WTC11 (cell line): Measurements from ENCODE around the gene TBCEL. TPM values are rescaled to one million over a fixed set of nuclear protein-coding genes. Genes with fewer than 3 reads are reported as not detected.

Experiments used
- ATAC-seq: fragments of 200-7000 bp; cut with Tn5 transposase; 2 replicates; pipeline ENCODE4 v1.10.0; 2021; ENCODE audit warnings: mild to moderate bottlenecking, moderate library complexity
- CTCF ChIA-PET: fragments of 300-600 bp; sonication (Branson Sonifier 250); formaldehyde crosslinking; loops from one replicate; lab custom pipeline; 2021; ENCODE audit warnings: antibody characterized with exemption; lab: Charles Lee
- POLR2A ChIA-PET: fragments of 350-600 bp; sonication (Branson Sonifier 250); formaldehyde crosslinking; loops from one replicate; lab custom pipeline; 2021; ENCODE audit warnings: antibody characterized with exemption; lab: Charles Lee
- DNase-seq: peaks from one replicate; pipeline ENCODE4 v3.0.0; 2021; ENCODE audit warnings: low spot score
- H3K27ac Mint-ChIP-seq: 2 replicates; pipeline ENCODE4 v1.8.0; 2021; ENCODE audit warnings: mixed read lengths
- H3K27me3 Mint-ChIP-seq: 2 replicates; pipeline ENCODE4 v1.8.0; 2021; ENCODE audit warnings: low read depth, mild to moderate bottlenecking, moderate library complexity, mixed read lengths
- H3K36me3 Mint-ChIP-seq: 2 replicates; pipeline ENCODE4 v1.8.0; 2021; ENCODE audit warnings: mixed read lengths
- H3K4me1 Mint-ChIP-seq: 2 replicates; pipeline ENCODE4 v1.8.0; 2022; ENCODE audit warnings: mixed read lengths
- H3K4me3 Mint-ChIP-seq: 2 replicates; pipeline ENCODE4 v1.8.0; 2021; ENCODE audit warnings: mild to moderate bottlenecking, moderate library complexity, mixed read lengths
- H3K9me3 Mint-ChIP-seq: 2 replicates; pipeline ENCODE4 v1.8.0; 2021; ENCODE audit warnings: mixed read lengths
- AR ChIP-seq: fragments of 250-450 bp; sonication (Bioruptor Pico); IDR thresholded peaks from 2 replicates; pipeline ENCODE4 v1.9.0; 2021; ENCODE audit warnings: mild to moderate bottlenecking
- CTCF ChIP-seq: fragments of 200-600 bp; IDR thresholded peaks from 2 replicates; pipeline ENCODE4 v1.8.0; 2022; ENCODE audit warnings: antibody characterized with exemption
- FOXK1 ChIP-seq: sonication (generic); formaldehyde crosslinking; IDR thresholded peaks from 2 replicates; pipeline ENCODE4 v1.8.0; 2022; ENCODE audit warnings: mild to moderate bottlenecking, moderate library complexity, missing genetic modification reagents
- GRHL2 ChIP-seq: fragments of 250-450 bp; sonication (Bioruptor Pico); IDR thresholded peaks from 2 replicates; pipeline ENCODE4 v1.8.0; 2022; ENCODE audit warnings: mild to moderate bottlenecking, moderate library complexity; ENCODE audit not compliant: insufficient replicate concordance, severe bottlenecking
- KAT7 ChIP-seq: sonication (generic); formaldehyde crosslinking; IDR thresholded peaks from 2 replicates; pipeline ENCODE4 v1.8.1; 2023; ENCODE audit warnings: missing genetic modification reagents, mild to moderate bottlenecking, borderline replicate concordance
- MAX ChIP-seq: sonication (generic); formaldehyde crosslinking; IDR thresholded peaks from 2 replicates; pipeline ENCODE4 v1.8.0; 2022; ENCODE audit warnings: mild to moderate bottlenecking, missing genetic modification reagents
- MLX ChIP-seq: sonication (generic); formaldehyde crosslinking; IDR thresholded peaks from 2 replicates; pipeline ENCODE4 v1.8.1; 2023; ENCODE audit warnings: mild to moderate bottlenecking, missing genetic modification reagents, moderate library complexity
- NFATC4 ChIP-seq: fragments of 250-450 bp; sonication (Bioruptor Pico); IDR thresholded peaks from 2 replicates; pipeline ENCODE4 v1.9.0; 2021; ENCODE audit warnings: mild to moderate bottlenecking
- PREB ChIP-seq: sonication (generic); formaldehyde crosslinking; IDR thresholded peaks from 2 replicates; pipeline ENCODE4 v1.8.1; 2022; ENCODE audit warnings: mild to moderate bottlenecking, missing genetic modification reagents, moderate library complexity, borderline replicate concordance
- RORB ChIP-seq: fragments of 250-450 bp; sonication (Bioruptor Pico); IDR thresholded peaks from 2 replicates; pipeline ENCODE4 v1.9.0; 2021; ENCODE audit warnings: mild to moderate bottlenecking
- SMAD4 ChIP-seq: sonication (generic); formaldehyde crosslinking; IDR thresholded peaks from 2 replicates; pipeline ENCODE4 v1.8.0; 2022; ENCODE audit warnings: mild to moderate bottlenecking, missing genetic modification reagents
- TCF7 ChIP-seq: sonication (generic); formaldehyde crosslinking; IDR thresholded peaks from 2 replicates; pipeline ENCODE4 v1.8.0; 2022; ENCODE audit warnings: mild to moderate bottlenecking, low read depth, missing genetic modification reagents, moderate library complexity
- ZBTB21 ChIP-seq: sonication (generic); formaldehyde crosslinking; IDR thresholded peaks from 2 replicates; pipeline ENCODE4 v1.8.1; 2023; ENCODE audit warnings: mild to moderate bottlenecking, missing genetic modification reagents, borderline replicate concordance
- ZNF219 ChIP-seq: sonication (generic); formaldehyde crosslinking; IDR thresholded peaks from 2 replicates; pipeline ENCODE4 v1.8.0; 2023; ENCODE audit warnings: missing genetic modification reagents, mild to moderate bottlenecking, borderline replicate concordance
- ZNF281 ChIP-seq: sonication (generic); formaldehyde crosslinking; IDR thresholded peaks from 2 replicates; pipeline ENCODE4 v1.8.0; 2023; ENCODE audit warnings: mild to moderate bottlenecking, missing genetic modification reagents
- ZNF317 ChIP-seq: sonication (generic); formaldehyde crosslinking; IDR thresholded peaks from 2 replicates; pipeline ENCODE4 v1.8.1; 2023; ENCODE audit warnings: low read depth, mild to moderate bottlenecking, moderate library complexity, missing genetic modification reagents, borderline replicate concordance
- ZNF416 ChIP-seq: fragments of 250-450 bp; sonication (Bioruptor Pico); IDR thresholded peaks from 2 replicates; pipeline ENCODE4 v1.9.0; 2021; ENCODE audit warnings: mild to moderate bottlenecking, inconsistent platforms
- ZNF512 ChIP-seq: sonication (generic); formaldehyde crosslinking; IDR thresholded peaks from 2 replicates; pipeline ENCODE4 v1.8.1; 2022; ENCODE audit warnings: missing genetic modification reagents, borderline replicate concordance
- total RNA-seq: library from RNA; stranded (reverse); gene quantifications from 3 replicates; pipeline ENCODE4 v1.2.3, GENCODE V29; 2021

Gene TBCEL
- total RNA-seq, 1 experiment from 2014 or later = 9.5 TPM

- Mint-ChIP-seq H3K4me3 (no peak overlapping the region), H3K9me3 (no peaks in the 10 kb centered on the region), H3K36me3 (no peaks in the 10 kb centered on the region), H3K4me1 (peaks cover 12% of the 10 kb centered on the region), H3K27me3 (no peaks in the 10 kb centered on the region), H3K27ac (no peak overlapping the region)
- TF ChIP-seq ZNF317 (CRISPR knock-in tag) = no peak
- TF ChIP-seq CTCF = no peak
- no peak for TF ChIP-seq ZNF219
- TF ChIP-seq ZBTB21 = no peak
- no peak for TF ChIP-seq ZNF512 (CRISPR knock-in tag)
- TF ChIP-seq MLX (CRISPR knock-in tag) = no peak
- TF ChIP-seq ZNF416 (CRISPR knock-in tag) = no peak
- TF ChIP-seq NFATC4 (CRISPR knock-in tag) = no peak
- TF ChIP-seq PREB = no peak
- TF ChIP-seq SMAD4 (CRISPR knock-in tag) = no peak
- no peak for TF ChIP-seq AR (CRISPR knock-in tag)
- no peak for TF ChIP-seq RORB (CRISPR knock-in tag)
- no peak for TF ChIP-seq TCF7 (CRISPR knock-in tag)
- no peak for TF ChIP-seq FOXK1
- no peak for TF ChIP-seq ZNF281 (CRISPR knock-in tag)
- TF ChIP-seq GRHL2 (CRISPR knock-in tag) = no peak
- TF ChIP-seq KAT7 (CRISPR knock-in tag) = no peak
- no peak for TF ChIP-seq MAX (CRISPR knock-in tag)
- POLR2A ChIA-PET = interaction anchor here (0.6 kb wide), 1 partner anchor 19 kb away, joined by 4 read pairs; no protein-coding TSS in a partner anchor
- CTCF ChIA-PET = interaction anchor here (0.9 kb wide), 1 partner anchor 165 kb away, joined by 3 read pairs; no protein-coding TSS in a partner anchor
- ATAC-seq (no peak), DNase-seq (no peak)
Measured at GRCh38 chr11:121029153-121029552, 5.3 kb downstream of the TBCEL start.
